ENCODE data around the gene CCDC146. TPM values are rescaled to one million over a fixed set of nuclear protein-coding genes. Genes with fewer than 3 reads are reported as not detected.
"Not testable (repeated sequence)": the region's sequence is repeated elsewhere in the genome, so short reads cannot be mapped to it uniquely, and the experiment has no call there.

CCDC146 gene
- polyA plus RNA-seq (ENCODE audit: insufficient read length) = 9.6 TPM

- DNase-seq (ENCODE audit: low read depth) = peak; percentile 89
These were observed at the start of gene CCDC146 for GRCh38 chr7:77121860-77122681. CCDC146 (plus strand) TSS chr7:77122615; CDS start chr7:77167669, 45,054 bp downstream.

GRCh38 chr7:77074786-77075396 is 47.5 kb upstream of the CCDC146 start:
- DNase-seq (ENCODE audit: low read depth) = not testable (repeated sequence)

- not testable (repeated sequence) for DNase-seq (ENCODE audit: low read depth)
These were observed 45.4 kb upstream of the CCDC146 start for GRCh38 chr7:77077060-77077459.

GRCh38 chr7:77079112-77079511 is 43.3 kb upstream of the CCDC146 start:
- DNase-seq (ENCODE audit: low read depth) = not testable (repeated sequence)

- DNase-seq (ENCODE audit: low read depth) = not testable (repeated sequence)
These were observed 42.8 kb upstream of the CCDC146 start for GRCh38 chr7:77079624-77080023.

GRCh38 chr7:77080236-77080635 is 42.2 kb upstream of the CCDC146 start:
- DNase-seq (ENCODE audit: low read depth) = not testable (repeated sequence)

GRCh38 chr7:77082192-77082591 is 40.2 kb upstream of the CCDC146 start:
- not testable (repeated sequence) for DNase-seq (ENCODE audit: low read depth)

- DNase-seq (ENCODE audit: low read depth) = not testable (repeated sequence)
These were observed 30.1 kb upstream of the CCDC146 start for GRCh38 chr7:77092301-77092700.

- not testable (repeated sequence) for DNase-seq (ENCODE audit: low read depth)
These were observed 21.9 kb upstream of the CCDC146 start for GRCh38 chr7:77100501-77100900.

GRCh38 chr7:77101187-77101586 is 21.2 kb upstream of the CCDC146 start:
- DNase-seq (ENCODE audit: low read depth) = not testable (repeated sequence)

GRCh38 chr7:77102671-77103070 is 19.7 kb upstream of the CCDC146 start:
- DNase-seq (ENCODE audit: low read depth) = not testable (repeated sequence)

GRCh38 chr7:77105904-77106303 is 16.5 kb upstream of the CCDC146 start:
- not testable (repeated sequence) for DNase-seq (ENCODE audit: low read depth)

- not testable (repeated sequence) for DNase-seq (ENCODE audit: low read depth)
These were observed 14.8 kb upstream of the CCDC146 start for GRCh38 chr7:77107659-77108058.

GRCh38 chr7:77108362-77108761 is 14.1 kb upstream of the CCDC146 start:
- not testable (repeated sequence) for DNase-seq (ENCODE audit: low read depth)

- DNase-seq (ENCODE audit: low read depth) = not testable (repeated sequence)
These were observed 9.6 kb upstream of the CCDC146 start for GRCh38 chr7:77112719-77113306.

GRCh38 chr7:77125486-77125885 is 3.1 kb downstream of the CCDC146 start:
- DNase-seq (ENCODE audit: low read depth) = not testable (repeated sequence)

- not testable (repeated sequence) for DNase-seq (ENCODE audit: low read depth)
These were observed 4.6 kb downstream of the CCDC146 start for GRCh38 chr7:77127009-77127408.

- not testable (repeated sequence) for DNase-seq (ENCODE audit: low read depth)
These were observed 6.4 kb downstream of the CCDC146 start for GRCh38 chr7:77128582-77129410.

GRCh38 chr7:77131781-77132180 is 9.4 kb downstream of the CCDC146 start:
- not testable (repeated sequence) for DNase-seq (ENCODE audit: low read depth)

GRCh38 chr7:77138668-77139067 is 16.3 kb downstream of the CCDC146 start:
- not testable (repeated sequence) for DNase-seq (ENCODE audit: low read depth)

- not testable (repeated sequence) for DNase-seq (ENCODE audit: low read depth)
These were observed 17.9 kb downstream of the CCDC146 start for GRCh38 chr7:77140291-77140690.
